ENCODE results near the gene THBD.

THBD gene

GRCh38 chr20:23002276-23002675, 47.2 kb downstream of the THBD start:
- ATAC-seq: no peak
- no peaks in the 10 kb centered on the region for H3K9me3 Mint-ChIP-seq
- H3K27me3 Mint-ChIP-seq: no peaks in the 10 kb centered on the region
- H3K4me3 Mint-ChIP-seq: no peak overlapping the region
- H3K27ac Mint-ChIP-seq: no peak overlapping the region
- H3K36me3 Mint-ChIP-seq: no peaks in the 10 kb centered on the region
- no peaks in the 10 kb centered on the region for H3K4me1 Mint-ChIP-seq

GRCh38 chr20:23000232-23000947, 49.1 kb downstream of the THBD start:
- H3K36me3 Mint-ChIP-seq: no peaks in the 10 kb centered on the region
- no peak overlapping the region for H3K4me3 Mint-ChIP-seq
- no peaks in the 10 kb centered on the region for H3K9me3 Mint-ChIP-seq
- no peak overlapping the region for H3K27ac Mint-ChIP-seq
- H3K27me3 Mint-ChIP-seq: no peaks in the 10 kb centered on the region
- no peaks in the 10 kb centered on the region for H3K4me1 Mint-ChIP-seq
- ATAC-seq: no peak

GRCh38 chr20:22999756-23000155, 49.7 kb downstream of the THBD start:
- Mint-ChIP-seq H3K36me3 (no peaks in the 10 kb centered on the region), H3K4me1 (no peaks in the 10 kb centered on the region), H3K4me3 (no peak overlapping the region), H3K27me3 (no peaks in the 10 kb centered on the region), H3K9me3 (no peaks in the 10 kb centered on the region), H3K27ac (no peak overlapping the region)
- ATAC-seq: no peak

GRCh38 chr20:22998476-22998875, 51.0 kb downstream of the THBD start:
- ATAC-seq: no peak
- Mint-ChIP-seq H3K27me3 (no peaks in the 10 kb centered on the region), H3K36me3 (no peaks in the 10 kb centered on the region), H3K27ac (no peak overlapping the region), H3K4me1 (no peaks in the 10 kb centered on the region), H3K9me3 (no peaks in the 10 kb centered on the region), H3K4me3 (no peak overlapping the region)

- Mint-ChIP-seq H3K9me3 (peaks cover 3% of the 10 kb centered on the region), H3K27me3 (no peaks in the 10 kb centered on the region), H3K36me3 (no peaks in the 10 kb centered on the region), H3K4me3 (no peak overlapping the region), H3K4me1 (no peaks in the 10 kb centered on the region), H3K27ac (no peak overlapping the region)
- ATAC-seq: no peak
Measured at GRCh38 chr20:22995923-22996322, 53.5 kb downstream of the THBD start.

Measured in stimulated activated memory B cell treated with anti-CD40 and anti-IgM and Interleukin-4, amounts not matched to agents 10 μg/mL and 1 μg/mL and 100 μg/mL, for 72 hours (primary cell).